ENCODE data around the gene ASNSD1.

DNA sequence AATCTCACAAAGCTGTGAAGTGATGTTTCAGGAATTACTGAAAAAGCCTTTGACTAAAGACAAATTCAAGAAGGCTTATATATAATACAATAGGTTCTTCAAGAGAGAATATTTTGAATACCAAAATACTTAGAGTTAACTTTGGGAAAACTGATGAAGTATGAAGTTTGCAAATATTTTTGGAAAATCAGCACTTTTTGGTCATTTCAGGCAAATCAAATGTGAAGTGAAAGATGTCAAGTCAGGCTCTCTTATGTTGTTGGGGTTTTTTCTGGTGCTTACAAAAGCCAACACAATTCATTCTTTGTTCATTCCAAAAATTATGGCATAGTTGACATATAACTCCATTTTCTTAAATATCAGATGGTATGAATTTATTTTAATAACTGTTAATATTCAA is 14.7 kb upstream of the ASNSD1 start:
- TF ChIP-seq CTCF (conservative IDR thresholded peaks at IDR 0.05; ENCODE audit: low read depth in 2 of 2) (no peak), STAT1 (IDR thresholded peaks at IDR 0.05; ENCODE audit: unreplicated experiment) (no peak), ETS1 (IDR thresholded peaks at IDR 0.05) (no peak), NANOG (IDR thresholded peaks at IDR 0.05; ENCODE audit: borderline replicate concordance) (no peak), EZH2 (IDR thresholded peaks at IDR 0.05; ENCODE audit: low read depth, unreplicated experiment) (no peak), EZH2phosphoT487 (IDR thresholded peaks at IDR 0.05; ENCODE audit: unreplicated experiment) (no peak), CREB1 (CRISPR knock-in tag; IDR thresholded peaks at IDR 0.05; ENCODE audit: low read depth) (no peak), POLR2AphosphoS5 (IDR thresholded peaks at IDR 0.05; ENCODE audit: low read depth) (no peak), ZNF114 (CRISPR knock-in tag; IDR thresholded peaks at IDR 0.05) (no peak), JUNB (IDR thresholded peaks at IDR 0.05; ENCODE audit: unreplicated experiment) (no peak), ZNF462 (CRISPR knock-in tag; IDR thresholded peaks at IDR 0.05) (no peak)
- TF ChIP-seq, protein P1, sequence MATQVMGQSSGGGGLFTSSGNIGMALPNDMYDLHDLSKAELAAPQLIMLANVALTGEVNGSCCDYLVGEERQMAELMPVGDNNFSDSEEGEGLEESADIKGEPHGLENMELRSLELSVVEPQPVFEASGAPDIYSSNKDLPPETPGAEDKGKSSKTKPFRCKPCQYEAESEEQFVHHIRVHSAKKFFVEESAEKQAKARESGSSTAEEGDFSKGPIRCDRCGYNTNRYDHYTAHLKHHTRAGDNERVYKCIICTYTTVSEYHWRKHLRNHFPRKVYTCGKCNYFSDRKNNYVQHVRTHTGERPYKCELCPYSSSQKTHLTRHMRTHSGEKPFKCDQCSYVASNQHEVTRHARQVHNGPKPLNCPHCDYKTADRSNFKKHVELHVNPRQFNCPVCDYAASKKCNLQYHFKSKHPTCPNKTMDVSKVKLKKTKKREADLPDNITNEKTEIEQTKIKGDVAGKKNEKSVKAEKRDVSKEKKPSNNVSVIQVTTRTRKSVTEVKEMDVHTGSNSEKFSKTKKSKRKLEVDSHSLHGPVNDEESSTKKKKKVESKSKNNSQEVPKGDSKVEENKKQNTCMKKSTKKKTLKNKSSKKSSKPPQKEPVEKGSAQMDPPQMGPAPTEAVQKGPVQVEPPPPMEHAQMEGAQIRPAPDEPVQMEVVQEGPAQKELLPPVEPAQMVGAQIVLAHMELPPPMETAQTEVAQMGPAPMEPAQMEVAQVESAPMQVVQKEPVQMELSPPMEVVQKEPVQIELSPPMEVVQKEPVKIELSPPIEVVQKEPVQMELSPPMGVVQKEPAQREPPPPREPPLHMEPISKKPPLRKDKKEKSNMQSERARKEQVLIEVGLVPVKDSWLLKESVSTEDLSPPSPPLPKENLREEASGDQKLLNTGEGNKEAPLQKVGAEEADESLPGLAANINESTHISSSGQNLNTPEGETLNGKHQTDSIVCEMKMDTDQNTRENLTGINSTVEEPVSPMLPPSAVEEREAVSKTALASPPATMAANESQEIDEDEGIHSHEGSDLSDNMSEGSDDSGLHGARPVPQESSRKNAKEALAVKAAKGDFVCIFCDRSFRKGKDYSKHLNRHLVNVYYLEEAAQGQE (IDR thresholded peaks at IDR 0.05; ENCODE audit: unreplicated experiment): no peak

All from GM23338 (cell line).